Lower leg skin (tissue), 3 donors: ENCODE data around the gene LMF1.

ENCODE experiments used
- CTCF ChIP-seq, 3 donors: fragments of 450-650 bp; IDR thresholded peaks; one replicate each; pipeline ENCODE4 v1.5.1; 2016; ENCODE audit warnings: antibody characterized with exemption in 3 of 3, mild to moderate bottlenecking in 3 of 3, moderate library complexity in 2 of 3
- POLR2A ChIP-seq, 2 donors: fragments of 450-650 bp; IDR thresholded peaks; one replicate each; pipeline ENCODE4 v1.6.1; 2016 to 2017; ENCODE audit warnings: antibody characterized with exemption in 2 of 2, mild to moderate bottlenecking in 1 of 2, moderate library complexity in 1 of 2

- TF ChIP-seq CTCF (IDR thresholded peaks at IDR 0.05) (no peak), POLR2A (IDR thresholded peaks at IDR 0.05) (no peak)
Measured at GRCh38 chr16:919658-920050, 51.1 kb downstream of the LMF1 start.
